ENCODE results near the gene COG3.

COG3 gene

DNA sequence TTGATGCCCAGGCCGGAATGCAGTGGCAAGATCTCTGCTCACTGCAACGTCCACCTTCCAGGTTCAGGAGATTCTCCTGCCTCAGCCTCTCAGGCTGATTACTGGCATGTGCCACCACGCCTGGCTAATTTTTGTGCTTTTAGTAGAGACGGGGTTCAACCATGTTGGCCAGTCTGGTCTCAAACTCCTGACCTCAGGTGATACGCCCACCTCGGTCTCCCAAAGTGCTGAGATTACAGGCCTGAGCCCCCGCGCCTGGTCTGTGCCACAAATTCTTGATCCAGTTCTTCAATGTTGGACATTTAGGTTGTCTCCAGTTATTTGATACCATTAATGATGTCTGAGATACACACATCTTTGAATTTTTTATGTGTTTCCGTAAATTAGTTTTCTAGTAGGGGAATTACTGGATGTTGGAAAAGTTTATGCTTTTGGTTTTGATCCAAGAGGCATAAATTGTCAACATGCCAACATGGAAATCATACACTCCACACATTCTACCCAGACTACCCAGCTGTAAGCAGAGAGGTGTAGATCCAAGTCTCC is 525 bp upstream of the COG3 start:
- TF ChIP-seq, protein P1, sequence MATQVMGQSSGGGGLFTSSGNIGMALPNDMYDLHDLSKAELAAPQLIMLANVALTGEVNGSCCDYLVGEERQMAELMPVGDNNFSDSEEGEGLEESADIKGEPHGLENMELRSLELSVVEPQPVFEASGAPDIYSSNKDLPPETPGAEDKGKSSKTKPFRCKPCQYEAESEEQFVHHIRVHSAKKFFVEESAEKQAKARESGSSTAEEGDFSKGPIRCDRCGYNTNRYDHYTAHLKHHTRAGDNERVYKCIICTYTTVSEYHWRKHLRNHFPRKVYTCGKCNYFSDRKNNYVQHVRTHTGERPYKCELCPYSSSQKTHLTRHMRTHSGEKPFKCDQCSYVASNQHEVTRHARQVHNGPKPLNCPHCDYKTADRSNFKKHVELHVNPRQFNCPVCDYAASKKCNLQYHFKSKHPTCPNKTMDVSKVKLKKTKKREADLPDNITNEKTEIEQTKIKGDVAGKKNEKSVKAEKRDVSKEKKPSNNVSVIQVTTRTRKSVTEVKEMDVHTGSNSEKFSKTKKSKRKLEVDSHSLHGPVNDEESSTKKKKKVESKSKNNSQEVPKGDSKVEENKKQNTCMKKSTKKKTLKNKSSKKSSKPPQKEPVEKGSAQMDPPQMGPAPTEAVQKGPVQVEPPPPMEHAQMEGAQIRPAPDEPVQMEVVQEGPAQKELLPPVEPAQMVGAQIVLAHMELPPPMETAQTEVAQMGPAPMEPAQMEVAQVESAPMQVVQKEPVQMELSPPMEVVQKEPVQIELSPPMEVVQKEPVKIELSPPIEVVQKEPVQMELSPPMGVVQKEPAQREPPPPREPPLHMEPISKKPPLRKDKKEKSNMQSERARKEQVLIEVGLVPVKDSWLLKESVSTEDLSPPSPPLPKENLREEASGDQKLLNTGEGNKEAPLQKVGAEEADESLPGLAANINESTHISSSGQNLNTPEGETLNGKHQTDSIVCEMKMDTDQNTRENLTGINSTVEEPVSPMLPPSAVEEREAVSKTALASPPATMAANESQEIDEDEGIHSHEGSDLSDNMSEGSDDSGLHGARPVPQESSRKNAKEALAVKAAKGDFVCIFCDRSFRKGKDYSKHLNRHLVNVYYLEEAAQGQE (IDR thresholded peaks at IDR 0.05; ENCODE audit: insufficient replicate concordance, low read depth), result no peak
- TF ChIP-seq SPI1 (IDR thresholded peaks at IDR 0.05; ENCODE audit: borderline replicate concordance, low read depth) (no peak), POLR2AphosphoS5 (IDR thresholded peaks at IDR 0.05; ENCODE audit: low read depth) (no peak), GABPA (IDR thresholded peaks at IDR 0.05; ENCODE audit: low read depth) (no peak)
- TF ChIP-seq, protein P2, sequence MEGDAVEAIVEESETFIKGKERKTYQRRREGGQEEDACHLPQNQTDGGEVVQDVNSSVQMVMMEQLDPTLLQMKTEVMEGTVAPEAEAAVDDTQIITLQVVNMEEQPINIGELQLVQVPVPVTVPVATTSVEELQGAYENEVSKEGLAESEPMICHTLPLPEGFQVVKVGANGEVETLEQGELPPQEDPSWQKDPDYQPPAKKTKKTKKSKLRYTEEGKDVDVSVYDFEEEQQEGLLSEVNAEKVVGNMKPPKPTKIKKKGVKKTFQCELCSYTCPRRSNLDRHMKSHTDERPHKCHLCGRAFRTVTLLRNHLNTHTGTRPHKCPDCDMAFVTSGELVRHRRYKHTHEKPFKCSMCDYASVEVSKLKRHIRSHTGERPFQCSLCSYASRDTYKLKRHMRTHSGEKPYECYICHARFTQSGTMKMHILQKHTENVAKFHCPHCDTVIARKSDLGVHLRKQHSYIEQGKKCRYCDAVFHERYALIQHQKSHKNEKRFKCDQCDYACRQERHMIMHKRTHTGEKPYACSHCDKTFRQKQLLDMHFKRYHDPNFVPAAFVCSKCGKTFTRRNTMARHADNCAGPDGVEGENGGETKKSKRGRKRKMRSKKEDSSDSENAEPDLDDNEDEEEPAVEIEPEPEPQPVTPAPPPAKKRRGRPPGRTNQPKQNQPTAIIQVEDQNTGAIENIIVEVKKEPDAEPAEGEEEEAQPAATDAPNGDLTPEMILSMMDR (IDR thresholded peaks at IDR 0.05; ENCODE audit: insufficient read depth, low read length), result no peak
- peak overlapping the region; percentile 84 for H3K27ac ChIP-seq (replicated peaks)
- H3K4me3 ChIP-seq (replicated peaks; ENCODE audit: insufficient read depth, low read length), result peak overlapping the region; percentile 99
- H3K27me3 ChIP-seq (ENCODE audit: insufficient read depth, poor library complexity, severe bottlenecking), result no peaks in the 10 kb centered on the region
- DNase-seq (ENCODE audit: low read depth in 1 of 2, low spot score in 1 of 2), result no peak

DNA sequence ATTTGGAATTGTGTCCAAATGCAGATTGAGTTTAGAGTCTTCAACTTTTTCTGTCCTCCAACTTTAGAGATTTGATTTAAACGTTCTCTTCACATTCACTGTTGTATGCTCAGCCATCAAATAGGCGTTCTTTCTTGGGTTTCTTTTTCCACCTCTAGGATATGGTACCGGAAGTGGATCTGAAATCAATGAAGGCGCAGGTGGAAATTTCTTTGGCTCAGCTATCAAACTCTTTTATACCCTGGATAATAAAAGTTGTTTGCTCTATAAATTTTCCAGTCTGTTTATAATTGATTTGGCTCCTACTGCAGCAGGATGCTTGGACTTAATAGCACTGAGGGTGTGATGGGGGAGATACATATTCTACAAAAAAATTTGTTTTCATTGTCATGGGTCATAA is 1.6 kb downstream of the COG3 start:
- Histone ChIP-seq H3K4me3 (replicated peaks; ENCODE audit: insufficient read depth, low read length) (no peak overlapping the region; the same call in 1 of the 2 replicates), H3K27me3 (ENCODE audit: insufficient read depth, poor library complexity, severe bottlenecking) (no peaks in the 10 kb centered on the region), H3K27ac (replicated peaks) (no peak overlapping the region)
- DNase-seq (ENCODE audit: low read depth in 1 of 2, low spot score in 1 of 2), result no peak
- TF ChIP-seq, protein P2 (IDR thresholded peaks at IDR 0.05; ENCODE audit: insufficient read depth, low read length), result no peak
- TF ChIP-seq, protein P1 (IDR thresholded peaks at IDR 0.05; ENCODE audit: insufficient replicate concordance, low read depth), result no peak
- TF ChIP-seq GABPA (IDR thresholded peaks at IDR 0.05; ENCODE audit: low read depth), result no peak

DNA sequence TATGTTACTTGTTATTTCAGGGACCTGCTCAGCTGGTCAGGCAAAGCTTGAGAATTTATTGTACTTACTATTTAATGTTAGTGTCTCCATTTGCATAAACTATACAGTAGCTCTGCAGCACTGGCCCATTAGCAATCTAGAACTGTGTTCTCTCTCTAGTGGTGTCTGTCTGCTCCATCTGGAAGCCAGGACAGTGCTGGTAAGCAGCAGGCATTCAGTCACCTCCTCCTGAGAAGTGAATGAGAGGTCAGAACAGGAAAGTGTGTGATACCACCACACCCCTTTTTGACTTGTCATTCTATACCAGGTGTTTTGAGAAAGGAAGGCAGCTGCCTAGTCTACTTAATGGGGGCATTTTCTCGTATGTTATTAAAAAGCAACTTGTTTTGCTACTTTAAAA is 3.9 kb downstream of the COG3 start:
- TF ChIP-seq SPI1 (IDR thresholded peaks at IDR 0.05; ENCODE audit: borderline replicate concordance, low read depth), result no peak
- no peak for DNase-seq (ENCODE audit: low read depth in 1 of 2, low spot score in 1 of 2)
- H3K27me3 ChIP-seq (ENCODE audit: insufficient read depth, poor library complexity, severe bottlenecking), result no peaks in the 10 kb centered on the region
- H3K4me3 ChIP-seq (replicated peaks; ENCODE audit: insufficient read depth, low read length), result no peak overlapping the region
- no peak overlapping the region for H3K27ac ChIP-seq (replicated peaks)

DNA sequence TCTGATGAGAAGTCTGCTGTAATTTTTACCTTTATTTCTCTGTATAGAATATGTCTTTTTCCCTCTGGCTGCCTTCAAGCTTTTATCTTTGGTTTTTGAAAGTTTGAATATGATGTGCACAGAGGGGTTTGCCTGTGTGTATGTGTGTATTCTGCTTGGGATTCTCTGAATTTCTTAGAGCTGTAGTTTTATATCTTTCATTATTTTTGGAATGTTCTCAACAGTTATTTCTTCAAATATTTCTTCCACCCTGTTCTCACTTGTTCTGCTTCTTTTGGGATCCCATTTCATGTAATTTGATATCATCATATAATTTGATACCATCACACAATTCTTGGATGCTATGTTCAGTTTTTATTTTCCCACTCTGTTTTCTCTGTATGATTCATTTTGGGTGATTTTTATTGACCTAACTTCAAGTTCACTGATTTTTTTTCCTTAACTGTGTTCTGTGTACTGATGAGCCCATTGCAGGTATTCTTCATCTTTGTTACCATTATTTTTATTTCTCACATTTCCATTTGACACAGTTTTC is 7.5 kb downstream of the COG3 start:
- Histone ChIP-seq H3K27me3 (ENCODE audit: insufficient read depth, poor library complexity, severe bottlenecking) (no peaks in the 10 kb centered on the region), H3K4me3 (replicated peaks; ENCODE audit: insufficient read depth, low read length) (no peak overlapping the region), H3K27ac (replicated peaks) (no peak overlapping the region)
- DNase-seq (ENCODE audit: low read depth in 1 of 2, low spot score in 1 of 2), result no peak
- TF ChIP-seq, protein P2 (IDR thresholded peaks at IDR 0.05; ENCODE audit: insufficient read depth, low read length), result no peak
- no peak for TF ChIP-seq SPI1 (IDR thresholded peaks at IDR 0.05; ENCODE audit: borderline replicate concordance, low read depth)

Data from HL-60 (cell line).